Body of pancreas (tissue), 4 donors: ENCODE measurements around the gene CCND1.

Experiments
- POLR2A ChIP-seq, 3 donors: fragments of 450-650 bp; IDR thresholded peaks; one replicate each; pipeline ENCODE4 v1.6.1; 2016; ENCODE audit warnings: antibody characterized with exemption in 3 of 3, mild to moderate bottlenecking in 2 of 3
- TF ChIP-seq, protein P1 (sequence below), 7 experiments: fragments of 450-650 bp in 4 of 7; fragments of 200-600 bp in 3 of 7; sonication (generic) in 3 of 7; IDR thresholded peaks; one replicate each; pipeline ENCODE4 v1.5.1; 2016 to 2019; ENCODE audit warnings: antibody characterized with exemption in 7 of 7

DNA sequence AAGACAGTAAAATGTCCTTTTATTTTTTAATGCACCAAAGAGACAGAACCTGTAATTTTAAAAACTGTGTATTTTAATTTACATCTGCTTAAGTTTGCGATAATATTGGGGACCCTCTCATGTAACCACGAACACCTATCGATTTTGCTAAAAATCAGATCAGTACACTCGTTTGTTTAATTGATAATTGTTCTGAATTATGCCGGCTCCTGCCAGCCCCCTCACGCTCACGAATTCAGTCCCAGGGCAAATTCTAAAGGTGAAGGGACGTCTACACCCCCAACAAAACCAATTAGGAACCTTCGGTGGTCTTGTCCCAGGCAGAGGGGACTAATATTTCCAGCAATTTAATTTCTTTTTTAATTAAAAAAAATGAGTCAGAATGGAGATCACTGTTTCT, 1.1 kb upstream of the CCND1 start:
- TF ChIP-seq, protein P1, sequence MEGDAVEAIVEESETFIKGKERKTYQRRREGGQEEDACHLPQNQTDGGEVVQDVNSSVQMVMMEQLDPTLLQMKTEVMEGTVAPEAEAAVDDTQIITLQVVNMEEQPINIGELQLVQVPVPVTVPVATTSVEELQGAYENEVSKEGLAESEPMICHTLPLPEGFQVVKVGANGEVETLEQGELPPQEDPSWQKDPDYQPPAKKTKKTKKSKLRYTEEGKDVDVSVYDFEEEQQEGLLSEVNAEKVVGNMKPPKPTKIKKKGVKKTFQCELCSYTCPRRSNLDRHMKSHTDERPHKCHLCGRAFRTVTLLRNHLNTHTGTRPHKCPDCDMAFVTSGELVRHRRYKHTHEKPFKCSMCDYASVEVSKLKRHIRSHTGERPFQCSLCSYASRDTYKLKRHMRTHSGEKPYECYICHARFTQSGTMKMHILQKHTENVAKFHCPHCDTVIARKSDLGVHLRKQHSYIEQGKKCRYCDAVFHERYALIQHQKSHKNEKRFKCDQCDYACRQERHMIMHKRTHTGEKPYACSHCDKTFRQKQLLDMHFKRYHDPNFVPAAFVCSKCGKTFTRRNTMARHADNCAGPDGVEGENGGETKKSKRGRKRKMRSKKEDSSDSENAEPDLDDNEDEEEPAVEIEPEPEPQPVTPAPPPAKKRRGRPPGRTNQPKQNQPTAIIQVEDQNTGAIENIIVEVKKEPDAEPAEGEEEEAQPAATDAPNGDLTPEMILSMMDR (IDR thresholded peaks at IDR 0.05), result no peak
- no peak for TF ChIP-seq POLR2A (IDR thresholded peaks at IDR 0.05)
